GM18508 (cell line): ENCODE results near the gene SLCO6A1.

Experiments used
- ATAC-seq: cut with Tn5 transposase; IDR thresholded peaks from one replicate; pipeline ENCODE4 v1.9.1; 2021; ENCODE audit warnings: moderate number of reproducible peaks; ENCODE audit not compliant: insufficient read depth, unreplicated experiment

SLCO6A1 gene

GRCh38 chr5:102453716-102454115, 45.1 kb downstream of the SLCO6A1 start:
- ATAC-seq = peak; percentile 94

GRCh38 chr5:102451082-102451481, 47.7 kb downstream of the SLCO6A1 start:
- no peak for ATAC-seq

GRCh38 chr5:102450313-102450990, 48.3 kb downstream of the SLCO6A1 start:
- no peak for ATAC-seq

- ATAC-seq = no peak
These were observed 65.3 kb downstream of the SLCO6A1 start for GRCh38 chr5:102433473-102433872.

- ATAC-seq = no peak
These were observed 77.2 kb downstream of the SLCO6A1 start for GRCh38 chr5:102421647-102422046.

GRCh38 chr5:102418531-102418930, 80.3 kb downstream of the SLCO6A1 start:
- ATAC-seq = no peak

- no peak for ATAC-seq
These were observed 84.4 kb downstream of the SLCO6A1 start for GRCh38 chr5:102414448-102414847.

GRCh38 chr5:102388235-102388634, 110.6 kb downstream of the SLCO6A1 start:
- no peak for ATAC-seq

- ATAC-seq = no peak
These were observed 113.4 kb downstream of the SLCO6A1 start for GRCh38 chr5:102385365-102385764.

GRCh38 chr5:102380174-102380573, 118.6 kb downstream of the SLCO6A1 start:
- ATAC-seq = no peak

GRCh38 chr5:102375876-102376275, 122.9 kb downstream of the SLCO6A1 start:
- ATAC-seq = no peak

- ATAC-seq = no peak
These were observed 123.5 kb downstream of the SLCO6A1 start for GRCh38 chr5:102375272-102375671.

- ATAC-seq = no peak
These were observed 130.4 kb downstream of the SLCO6A1 start for GRCh38 chr5:102368392-102368791.

GRCh38 chr5:102341681-102342288, 157.0 kb downstream of the SLCO6A1 start:
- no peak for ATAC-seq

GRCh38 chr5:102324714-102325113, 174.1 kb downstream of the SLCO6A1 start:
- no peak for ATAC-seq
